Mesodermal cell (in vitro differentiated cells): ENCODE data around the gene OCEL1.
A peak's percentile ranks its signal among the peaks of the same experiment; 100 is the strongest.

Experiments
- H3K27ac ChIP-seq: 2 replicates; pipeline ENCODE4 v1.7.0; 2013; ENCODE audit warnings: mild to moderate bottlenecking, low read depth, low read length, moderate library complexity; ENCODE audit not compliant: severe bottlenecking
- H3K36me3 ChIP-seq: 2 replicates; pipeline ENCODE4 v1.7.1; 2013; ENCODE audit warnings: mild to moderate bottlenecking, low read length, moderate library complexity; ENCODE audit not compliant: control insufficient read depth, insufficient read depth
- H3K4me1 ChIP-seq: one replicate; pipeline ENCODE4 v1.7.1; 2013; ENCODE audit warnings: mild to moderate bottlenecking, low read length; ENCODE audit not compliant: insufficient read depth, control insufficient read depth, poor library complexity, severe bottlenecking
- H3K4me3 ChIP-seq: 2 replicates; pipeline ENCODE4 v1.7.0; 2013; ENCODE audit warnings: low read length, control low read depth, mild to moderate bottlenecking; ENCODE audit not compliant: insufficient read depth, poor library complexity, severe bottlenecking; ENCODE audit errors: extremely low read depth
- H3K9me3 ChIP-seq: 2 replicates; pipeline ENCODE4 v1.7.1; 2013; ENCODE audit warnings: mild to moderate bottlenecking, low read length, moderate library complexity; ENCODE audit not compliant: control insufficient read depth
- WGBS, 2 experiments: methylation state at CpG; one replicate each; pipeline ENCODE4 v1.1.5; 2013; ENCODE audit warnings: missing lambda C conversion rate in 2 of 2; ENCODE audit not compliant: insufficient coverage in 2 of 2; 5-methylcytosine and 5-hydroxymethylcytosine counted together

The OCEL1 gene

DNA sequence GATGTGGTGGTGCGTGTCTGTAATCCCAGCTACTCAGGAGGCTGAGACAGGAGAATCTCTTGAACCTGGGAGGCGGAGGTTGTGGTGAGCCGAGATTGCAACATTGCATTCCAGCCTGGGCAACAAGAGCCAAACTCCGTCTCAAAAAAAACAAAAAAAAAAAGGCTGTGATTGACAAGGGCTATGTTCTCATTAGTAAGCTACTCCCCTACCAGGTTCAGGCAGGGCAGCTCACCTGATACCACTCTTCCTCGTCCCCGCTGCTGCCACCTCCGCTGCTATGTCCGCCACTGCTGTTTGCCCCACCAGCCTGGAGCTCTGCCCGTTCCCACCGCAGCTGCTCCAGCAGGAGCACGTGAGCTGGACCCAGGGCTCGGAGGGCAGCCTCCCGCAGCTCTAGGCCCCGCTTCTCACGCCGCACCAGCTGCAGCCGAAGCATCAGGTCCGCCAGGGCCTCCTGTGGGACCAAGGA, 29.2 kb downstream of the OCEL1 start:
- Histone ChIP-seq H3K9me3 (no peaks in the 10 kb centered on the region), H3K36me3 (peaks cover 4% of the 10 kb centered on the region), H3K27ac (no peak overlapping the region), H3K4me3 (no peak overlapping the region), H3K4me1 (no peaks in the 10 kb centered on the region)
- WGBS, 2 experiments, result 89% methylated on average over 16 to 17 of the region's 18 CpGs

DNA sequence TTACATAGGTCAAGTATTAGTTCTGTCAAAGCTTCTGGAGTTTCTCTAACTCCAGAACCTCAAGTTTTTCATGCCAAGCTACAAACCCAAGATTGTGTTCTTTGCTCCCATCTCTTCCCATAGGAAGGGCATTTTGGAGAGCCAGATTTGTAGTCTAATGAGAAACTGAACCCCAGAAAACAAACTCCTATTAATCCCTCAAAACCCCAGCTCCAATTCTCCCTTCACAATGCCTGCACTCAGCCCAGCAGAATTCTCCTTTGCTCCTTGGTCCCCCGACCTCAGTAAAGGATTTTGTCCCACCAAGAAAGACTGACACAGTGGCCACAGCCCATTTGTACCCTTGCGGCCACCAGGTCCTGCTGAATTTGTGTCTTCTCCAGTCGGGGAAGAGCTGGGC, 30.1 kb downstream of the OCEL1 start:
- 86 to 90% methylated on average over 3 of the region's 3 CpGs for WGBS, 2 experiments
- no peaks in the 10 kb centered on the region for H3K4me1 ChIP-seq
- no peaks in the 10 kb centered on the region for H3K9me3 ChIP-seq
- no peak overlapping the region for H3K4me3 ChIP-seq
- H3K27ac ChIP-seq, result no peak overlapping the region
- peaks cover 4% of the 10 kb centered on the region for H3K36me3 ChIP-seq

DNA sequence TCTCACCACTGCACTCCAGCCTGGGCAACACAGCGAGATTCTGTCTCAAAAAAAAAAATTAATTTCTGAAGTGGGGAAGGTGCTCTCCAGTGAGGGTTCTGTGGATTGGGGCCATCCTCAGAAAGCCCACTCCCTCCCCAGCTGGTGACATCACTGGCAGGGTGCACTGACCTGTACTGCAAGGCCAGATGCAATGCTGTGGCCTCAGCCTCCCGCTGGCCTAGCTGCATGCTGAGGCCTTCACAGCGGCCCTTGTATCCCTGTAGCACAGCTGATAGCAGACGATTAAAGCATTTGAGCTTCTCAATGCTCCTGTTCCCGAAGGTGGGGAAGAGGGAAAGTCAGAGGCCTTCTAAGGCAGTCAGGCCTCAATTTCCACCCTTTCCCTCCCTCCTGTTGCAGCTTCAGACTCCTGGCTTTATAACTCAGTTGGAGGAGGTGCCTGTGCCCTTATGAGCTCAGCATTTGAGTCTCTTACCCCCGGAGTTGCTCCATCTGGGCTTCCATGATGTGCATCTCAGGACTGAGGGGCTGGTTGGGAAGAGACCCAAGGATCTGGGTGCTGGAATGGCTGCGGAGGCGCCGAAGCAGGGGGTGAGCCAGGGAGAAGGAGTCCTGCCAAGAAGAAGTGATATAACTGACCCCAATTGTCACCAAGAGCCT, 33.2 kb downstream of the OCEL1 start:
- Histone ChIP-seq H3K4me3 (no peak overlapping the region), H3K27ac (no peak overlapping the region), H3K9me3 (no peaks in the 10 kb centered on the region), H3K36me3 (peaks cover 4% of the 10 kb centered on the region), H3K4me1 (peaks cover under 1% of the 10 kb centered on the region)
- WGBS, 2 experiments, result 86 to 91% methylated on average over 7 to 8 of the region's 9 CpGs

DNA sequence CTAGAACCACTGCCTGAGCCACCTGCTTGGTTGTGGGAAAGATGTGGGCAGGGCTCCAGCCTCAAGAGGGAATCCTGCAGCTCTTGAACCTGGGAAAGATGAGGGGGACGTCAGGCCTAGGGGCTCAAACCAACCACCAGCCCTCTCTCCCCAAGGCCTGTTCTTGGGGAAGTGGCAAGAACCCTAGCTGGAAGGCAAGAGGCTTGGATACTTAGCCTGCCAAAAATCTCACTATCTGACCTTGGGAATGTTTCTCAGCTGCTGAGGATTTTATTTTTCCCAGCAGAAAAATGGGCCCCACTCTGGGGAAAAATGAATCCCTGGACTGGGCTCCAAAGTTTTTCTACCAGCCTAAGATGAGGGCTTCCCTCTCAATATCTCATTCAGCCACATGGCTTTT, 33.9 kb downstream of the OCEL1 start:
- Histone ChIP-seq H3K4me1 (peaks cover 7% of the 10 kb centered on the region), H3K36me3 (peaks cover 4% of the 10 kb centered on the region), H3K27ac (no peak overlapping the region), H3K4me3 (no peak overlapping the region), H3K9me3 (no peaks in the 10 kb centered on the region)
- WGBS, 2 experiments, result no CpG with 5 or more reads among the region's 1 CpG

DNA sequence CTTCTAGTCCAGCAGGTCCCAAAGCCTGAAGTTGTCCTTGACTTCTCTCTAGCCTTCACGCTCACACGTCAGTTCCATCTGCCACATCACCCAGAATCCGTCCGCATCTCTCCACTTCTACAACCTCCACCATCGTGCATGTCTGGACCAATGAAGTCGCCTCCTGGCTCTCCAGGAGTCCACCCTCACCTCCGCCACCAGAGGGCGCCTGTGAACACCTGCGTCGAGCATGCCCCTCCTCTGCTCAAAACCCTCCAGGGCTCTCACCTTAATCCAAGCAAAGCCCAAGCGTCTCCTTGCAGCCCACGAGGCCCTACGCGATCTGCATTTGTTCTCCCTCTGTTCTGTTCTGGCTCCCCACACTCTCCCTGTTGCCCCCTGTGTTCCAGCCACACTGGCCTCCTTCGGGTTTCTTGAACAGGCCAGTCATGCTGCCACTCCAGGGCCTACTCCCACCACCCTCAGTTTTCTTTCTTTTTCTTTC, 34.9 kb downstream of the OCEL1 start:
- WGBS, 2 experiments, result 14 to 23% methylated on average over 14 of the region's 15 CpGs
- H3K27ac ChIP-seq, result no peak overlapping the region
- H3K4me3 ChIP-seq, result no peak overlapping the region
- peaks cover 4% of the 10 kb centered on the region for H3K36me3 ChIP-seq
- H3K4me1 ChIP-seq, result peaks cover 8% of the 10 kb centered on the region
- H3K9me3 ChIP-seq, result no peaks in the 10 kb centered on the region

DNA sequence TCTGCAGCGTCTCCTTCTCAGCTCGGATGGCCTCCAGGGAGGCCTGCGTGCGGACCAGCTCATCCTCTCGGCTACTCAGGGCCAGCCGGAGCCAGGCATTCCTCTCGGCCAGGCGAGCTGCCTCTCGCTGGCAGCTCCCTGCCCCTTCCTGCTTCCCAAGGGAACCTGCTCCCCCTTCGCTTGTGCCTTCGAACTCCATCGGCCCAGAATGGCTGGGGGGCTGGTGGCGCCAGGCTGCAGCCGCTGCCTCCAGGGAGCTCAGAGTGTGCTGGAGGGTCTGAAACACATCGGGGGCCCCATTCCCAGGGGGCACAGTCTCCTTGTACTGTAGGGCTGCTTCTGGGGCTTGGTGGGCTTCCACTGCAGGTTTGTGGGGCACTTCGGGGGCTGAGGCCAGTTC, 36.5 kb downstream of the OCEL1 start:
- no peak overlapping the region for H3K27ac ChIP-seq
- H3K4me1 ChIP-seq, result peaks cover 8% of the 10 kb centered on the region
- no peaks in the 10 kb centered on the region for H3K9me3 ChIP-seq
- peaks cover 4% of the 10 kb centered on the region for H3K36me3 ChIP-seq
- H3K4me3 ChIP-seq, result no peak overlapping the region
- WGBS, 2 experiments, result 85% methylated on average over 13 to 14 of the region's 16 CpGs

DNA sequence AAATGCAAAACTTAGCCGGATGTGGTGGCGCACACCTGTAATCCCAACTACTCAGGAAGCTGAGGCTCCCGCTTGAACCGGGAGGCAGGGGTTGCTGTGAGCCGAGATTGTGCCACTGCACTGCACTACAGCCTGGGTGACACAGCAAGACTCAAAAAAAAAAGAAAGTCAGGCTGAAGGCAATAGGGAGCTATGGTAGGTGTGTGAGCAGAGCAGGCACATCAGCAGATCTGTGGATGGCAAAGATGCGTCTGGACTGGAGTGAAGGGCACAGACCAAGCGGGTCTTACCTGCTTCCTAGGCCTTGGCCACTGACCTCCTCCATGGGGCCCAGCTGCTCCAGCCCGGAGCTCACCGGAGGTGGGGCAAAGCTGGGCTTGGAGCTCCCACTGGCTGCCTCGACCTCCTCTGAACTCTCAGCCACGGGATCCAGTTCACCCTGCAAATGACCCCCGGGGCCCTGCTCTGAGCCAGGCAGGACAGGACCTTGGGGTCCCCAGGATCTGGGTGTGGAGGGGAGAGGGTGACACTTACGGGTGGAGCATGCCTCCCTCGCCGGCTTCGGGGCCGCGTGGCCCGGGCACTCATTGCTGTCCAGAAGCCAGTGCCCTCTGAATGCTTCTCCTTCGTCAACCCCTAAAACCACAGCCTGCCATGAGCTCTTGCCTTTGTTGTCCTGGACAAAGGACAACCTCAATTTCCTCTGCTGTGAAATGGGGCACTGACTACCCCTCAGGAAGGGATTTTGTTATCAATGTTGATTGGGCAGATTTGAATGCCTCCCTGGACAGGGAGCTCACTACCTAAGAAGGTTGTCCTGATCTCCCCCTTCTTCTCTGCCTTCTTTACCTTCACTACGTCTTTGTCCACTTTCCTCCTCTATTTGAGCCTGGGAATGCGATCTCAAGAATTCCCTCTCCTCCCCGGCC, 38.0 kb downstream of the OCEL1 start:
- no peaks in the 10 kb centered on the region for H3K9me3 ChIP-seq
- H3K36me3 ChIP-seq, result peaks cover 8% of the 10 kb centered on the region
- peaks cover 13% of the 10 kb centered on the region for H3K4me1 ChIP-seq
- peak overlapping the region; percentile 62 for H3K27ac ChIP-seq
- no peak overlapping the region for H3K4me3 ChIP-seq
- WGBS, 2 experiments, result 92 to 96% methylated on average over 19 to 20 of the region's 23 CpGs

DNA sequence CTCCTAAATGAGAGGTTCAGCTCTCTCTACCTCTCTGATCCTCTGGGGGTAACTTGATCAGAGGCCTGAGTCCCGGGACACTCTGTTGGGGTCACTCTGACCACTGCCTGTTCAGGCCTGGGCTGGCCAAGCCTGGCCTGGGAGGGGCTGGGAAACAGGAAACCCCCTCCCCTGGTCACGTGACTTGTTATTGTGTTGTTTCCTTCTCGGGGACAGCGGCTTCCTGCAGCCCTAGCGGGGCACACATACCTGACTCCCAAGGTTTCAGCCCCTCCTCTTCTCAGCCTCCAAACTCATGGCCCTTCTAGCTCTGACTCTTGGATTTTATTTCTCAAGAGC, 38.6 kb downstream of the OCEL1 start, which contains the start of gene USHBP1:
USHBP1 (minus strand) TSS at position 105 of the 339 bp plus-strand sequence. CDS start 446 bp downstream, outside the sequence.
- peak within 1 kb of the TSS; percentile 62 for H3K27ac ChIP-seq
- no peak within 1 kb of the TSS for H3K4me3 ChIP-seq
- peaks cover 10% of the 10 kb centered on the region for H3K36me3 ChIP-seq
- H3K4me1 ChIP-seq, result peaks cover 13% of the 10 kb centered on the region
- 41 to 65% methylated on average over 4 to 5 of the region's 5 CpGs for WGBS, 2 experiments
- H3K9me3 ChIP-seq, result no peaks in the 10 kb centered on the region

DNA sequence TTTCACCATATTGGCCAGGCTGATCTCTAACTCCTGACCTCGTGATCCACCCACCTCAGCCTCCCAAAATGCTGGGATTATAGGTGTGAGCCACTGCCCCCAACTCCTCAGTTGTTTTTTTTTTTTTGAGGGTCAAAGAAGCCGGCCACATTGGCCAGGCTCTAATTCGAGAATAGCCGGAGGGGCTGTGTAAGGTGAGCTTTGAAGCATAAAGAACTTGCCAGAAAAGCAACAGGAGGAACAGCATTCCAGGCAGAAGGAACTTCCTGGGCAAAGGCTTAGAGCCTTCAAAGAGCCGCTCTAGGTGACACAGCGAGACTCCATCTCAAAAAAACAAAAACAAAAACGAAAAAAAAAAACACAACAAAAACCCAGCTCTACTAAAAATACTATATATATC, 40.0 kb downstream of the OCEL1 start:
- Histone ChIP-seq H3K36me3 (peaks cover 22% of the 10 kb centered on the region), H3K9me3 (no peaks in the 10 kb centered on the region), H3K4me1 (peaks cover 13% of the 10 kb centered on the region), H3K27ac (no peak overlapping the region), H3K4me3 (no peak overlapping the region)
- WGBS, 2 experiments, result 100% methylated on average over 2 to 3 of the region's 7 CpGs

DNA sequence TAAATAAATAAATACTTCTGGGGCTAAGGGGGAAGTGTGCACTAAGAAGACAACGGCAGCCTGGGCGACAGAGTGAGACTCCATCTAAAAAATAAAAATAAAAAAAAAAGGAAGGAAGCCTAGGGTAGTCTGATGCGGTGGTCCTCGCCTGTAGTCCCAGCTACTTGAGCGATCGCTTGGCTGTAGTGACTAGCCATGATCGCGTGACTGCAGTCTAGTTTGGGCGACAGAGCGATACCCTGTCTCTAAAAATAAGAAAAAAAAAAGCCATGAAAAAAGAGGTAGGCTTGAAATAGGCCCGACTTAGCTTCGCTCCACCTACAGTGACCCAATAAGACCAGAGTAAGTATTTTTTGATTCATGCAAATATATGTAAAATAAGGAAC, 40.6 kb downstream of the OCEL1 start:
- H3K27ac ChIP-seq, result no peak overlapping the region
- WGBS, 2 experiments, result 94% methylated on average over 6 to 8 of the region's 12 CpGs
- peaks cover 13% of the 10 kb centered on the region for H3K4me1 ChIP-seq
- no peaks in the 10 kb centered on the region for H3K9me3 ChIP-seq
- peaks cover 27% of the 10 kb centered on the region for H3K36me3 ChIP-seq
- no peak overlapping the region for H3K4me3 ChIP-seq
